ENCODE data around the gene LRMDA.

The LRMDA gene

DNA sequence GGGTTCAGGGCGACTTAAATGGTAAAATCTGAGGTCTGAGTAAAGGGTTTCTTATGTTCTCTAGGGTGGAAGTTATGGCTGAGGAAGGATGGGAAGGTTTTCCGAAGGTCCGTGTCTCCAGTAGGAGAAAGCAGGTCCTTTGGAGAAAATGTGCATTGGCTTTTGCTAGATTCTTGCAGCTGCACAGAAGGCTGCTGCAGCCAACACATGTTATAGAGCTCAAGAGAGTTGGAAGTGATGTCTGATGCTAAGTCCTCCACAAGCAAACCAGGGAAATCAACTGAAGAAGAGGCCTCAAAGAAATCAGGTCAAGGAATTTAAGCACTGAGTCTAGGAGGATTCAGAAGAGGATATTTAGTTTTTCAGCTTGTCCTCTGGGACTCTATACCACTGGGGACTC is 404.6 kb downstream of the LRMDA start:
- Histone ChIP-seq H3K9me3 (ENCODE audit: insufficient read depth, low read depth, low read length) (no peaks in the 10 kb centered on the region), H3K9me2 (replicated peaks; ENCODE audit: low read depth, low read length) (no peaks in the 10 kb centered on the region), H3K4me3 (ENCODE audit: low read length, poor library complexity, severe bottlenecking) (no peak overlapping the region), H3K27me3 (ENCODE audit: insufficient read depth, low read length, poor library complexity, severe bottlenecking) (no peaks in the 10 kb centered on the region), H3K4me1 (ENCODE audit: insufficient read depth, low read length, poor library complexity, severe bottlenecking) (no peaks in the 10 kb centered on the region), H2AFZ (ENCODE audit: low read length) (no peak overlapping the region), H3K36me3 (ENCODE audit: insufficient read depth, low read length) (no peaks in the 10 kb centered on the region), H3K4me2 (ENCODE audit: low read depth, low read length, poor library complexity, severe bottlenecking) (no peak overlapping the region), H3F3A (ENCODE audit: low read depth) (no peaks in the 10 kb centered on the region), H4K20me1 (ENCODE audit: insufficient read depth, low read length, poor library complexity, severe bottlenecking) (no peaks in the 10 kb centered on the region), H3K79me2 (ENCODE audit: insufficient read depth, low read length) (no peaks in the 10 kb centered on the region), H3K9ac (ENCODE audit: low read depth, low read length, poor library complexity, severe bottlenecking) (no peak overlapping the region)
- TF ChIP-seq, protein P1, sequence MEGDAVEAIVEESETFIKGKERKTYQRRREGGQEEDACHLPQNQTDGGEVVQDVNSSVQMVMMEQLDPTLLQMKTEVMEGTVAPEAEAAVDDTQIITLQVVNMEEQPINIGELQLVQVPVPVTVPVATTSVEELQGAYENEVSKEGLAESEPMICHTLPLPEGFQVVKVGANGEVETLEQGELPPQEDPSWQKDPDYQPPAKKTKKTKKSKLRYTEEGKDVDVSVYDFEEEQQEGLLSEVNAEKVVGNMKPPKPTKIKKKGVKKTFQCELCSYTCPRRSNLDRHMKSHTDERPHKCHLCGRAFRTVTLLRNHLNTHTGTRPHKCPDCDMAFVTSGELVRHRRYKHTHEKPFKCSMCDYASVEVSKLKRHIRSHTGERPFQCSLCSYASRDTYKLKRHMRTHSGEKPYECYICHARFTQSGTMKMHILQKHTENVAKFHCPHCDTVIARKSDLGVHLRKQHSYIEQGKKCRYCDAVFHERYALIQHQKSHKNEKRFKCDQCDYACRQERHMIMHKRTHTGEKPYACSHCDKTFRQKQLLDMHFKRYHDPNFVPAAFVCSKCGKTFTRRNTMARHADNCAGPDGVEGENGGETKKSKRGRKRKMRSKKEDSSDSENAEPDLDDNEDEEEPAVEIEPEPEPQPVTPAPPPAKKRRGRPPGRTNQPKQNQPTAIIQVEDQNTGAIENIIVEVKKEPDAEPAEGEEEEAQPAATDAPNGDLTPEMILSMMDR (conservative IDR thresholded peaks at IDR 0.05; ENCODE audit: low read length): no peak
- no peak for TF ChIP-seq EZH2phosphoT487 (IDR thresholded peaks at IDR 0.05; ENCODE audit: borderline replicate concordance)

DNA sequence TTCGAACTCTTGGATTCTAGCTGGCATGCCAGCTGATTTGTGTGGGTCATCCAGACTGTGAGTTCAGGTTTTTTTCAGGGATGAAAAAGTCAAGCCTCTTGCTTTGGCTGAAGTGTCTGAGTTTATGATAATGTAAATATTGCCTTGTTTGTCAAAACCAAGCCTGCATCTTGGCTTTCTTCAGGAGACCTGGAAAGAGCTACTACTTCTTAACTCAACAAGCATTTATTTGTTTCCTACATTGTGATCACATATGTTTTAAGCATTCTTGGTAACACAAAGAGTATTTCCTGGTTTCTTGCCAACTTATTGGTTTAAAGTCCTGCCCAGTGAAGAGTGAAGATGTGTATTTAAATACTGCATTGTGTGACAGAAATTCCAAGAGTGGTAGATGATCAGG is 407.1 kb downstream of the LRMDA start:
- no peak overlapping the region for H3K9ac ChIP-seq (ENCODE audit: low read depth, low read length, poor library complexity, severe bottlenecking)
- H3K4me3 ChIP-seq (ENCODE audit: low read length, poor library complexity, severe bottlenecking): no peak overlapping the region
- H3K4me2 ChIP-seq (ENCODE audit: low read depth, low read length, poor library complexity, severe bottlenecking): no peak overlapping the region
- no peaks in the 10 kb centered on the region for H3K4me1 ChIP-seq (ENCODE audit: insufficient read depth, low read length, poor library complexity, severe bottlenecking)
- no peaks in the 10 kb centered on the region for H3K27me3 ChIP-seq (ENCODE audit: insufficient read depth, low read length, poor library complexity, severe bottlenecking)
- no peaks in the 10 kb centered on the region for H3K9me3 ChIP-seq (ENCODE audit: insufficient read depth, low read depth, low read length)
- no peaks in the 10 kb centered on the region for H3F3A ChIP-seq (ENCODE audit: low read depth)
- H2AFZ ChIP-seq (ENCODE audit: low read length): no peak overlapping the region
- H4K20me1 ChIP-seq (ENCODE audit: insufficient read depth, low read length, poor library complexity, severe bottlenecking): no peaks in the 10 kb centered on the region
- no peaks in the 10 kb centered on the region for H3K36me3 ChIP-seq (ENCODE audit: insufficient read depth, low read length)
- no peaks in the 10 kb centered on the region for H3K9me2 ChIP-seq (replicated peaks; ENCODE audit: low read depth, low read length)
- TF ChIP-seq, protein P1 (conservative IDR thresholded peaks at IDR 0.05; ENCODE audit: low read length): no peak
- no peak for TF ChIP-seq EZH2phosphoT487 (IDR thresholded peaks at IDR 0.05; ENCODE audit: borderline replicate concordance)
- H3K79me2 ChIP-seq (ENCODE audit: insufficient read depth, low read length): no peaks in the 10 kb centered on the region

DNA sequence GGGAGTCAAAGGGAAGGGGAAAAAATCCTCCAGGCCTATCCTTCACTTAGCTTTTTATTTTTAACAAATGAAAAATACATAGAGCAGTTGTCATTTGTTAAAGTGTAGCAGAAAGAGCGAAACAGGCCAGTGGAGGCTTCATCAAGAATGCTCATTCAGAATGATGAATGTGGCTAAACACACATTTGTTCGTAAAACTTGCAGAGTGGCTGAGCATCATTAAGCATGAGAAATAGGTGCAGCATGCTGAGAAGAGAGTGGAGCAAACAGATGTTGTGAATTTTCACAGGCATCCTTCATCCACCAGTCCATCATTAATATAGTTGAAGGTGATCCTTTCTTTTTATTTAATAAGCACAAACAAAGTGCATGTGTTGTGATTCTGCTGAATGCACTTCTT is 407.6 kb downstream of the LRMDA start:
- H3K4me3 ChIP-seq (ENCODE audit: low read length, poor library complexity, severe bottlenecking): no peak overlapping the region
- H3K9me3 ChIP-seq (ENCODE audit: insufficient read depth, low read depth, low read length): no peaks in the 10 kb centered on the region
- H4K20me1 ChIP-seq (ENCODE audit: insufficient read depth, low read length, poor library complexity, severe bottlenecking): no peaks in the 10 kb centered on the region
- H3F3A ChIP-seq (ENCODE audit: low read depth): no peaks in the 10 kb centered on the region
- H3K79me2 ChIP-seq (ENCODE audit: insufficient read depth, low read length): no peaks in the 10 kb centered on the region
- no peak overlapping the region for H3K4me2 ChIP-seq (ENCODE audit: low read depth, low read length, poor library complexity, severe bottlenecking)
- H2AFZ ChIP-seq (ENCODE audit: low read length): no peak overlapping the region
- H3K4me1 ChIP-seq (ENCODE audit: insufficient read depth, low read length, poor library complexity, severe bottlenecking): peaks cover 2% of the 10 kb centered on the region
- H3K27me3 ChIP-seq (ENCODE audit: insufficient read depth, low read length, poor library complexity, severe bottlenecking): no peaks in the 10 kb centered on the region
- no peaks in the 10 kb centered on the region for H3K36me3 ChIP-seq (ENCODE audit: insufficient read depth, low read length)
- TF ChIP-seq, protein P1 (conservative IDR thresholded peaks at IDR 0.05; ENCODE audit: low read length): no peak
- no peak for TF ChIP-seq EZH2phosphoT487 (IDR thresholded peaks at IDR 0.05; ENCODE audit: borderline replicate concordance)
- H3K9me2 ChIP-seq (replicated peaks; ENCODE audit: low read depth, low read length): no peaks in the 10 kb centered on the region
- no peak overlapping the region for H3K9ac ChIP-seq (ENCODE audit: low read depth, low read length, poor library complexity, severe bottlenecking)

All from Loucy (cell line).